Cerebellar cortex (tissue), 1 donor: Measurements from ENCODE around the gene TCF12.
"Not testable (repeated sequence)": the region's sequence is repeated elsewhere in the genome, so short reads cannot be mapped to it uniquely, and the experiment has no call there.

Source experiments
- DNase-seq: peaks from one replicate; pipeline ENCODE4 v3.0.0-alpha.2; 2015; ENCODE audit warnings: low spot score

The TCF12 gene

DNA sequence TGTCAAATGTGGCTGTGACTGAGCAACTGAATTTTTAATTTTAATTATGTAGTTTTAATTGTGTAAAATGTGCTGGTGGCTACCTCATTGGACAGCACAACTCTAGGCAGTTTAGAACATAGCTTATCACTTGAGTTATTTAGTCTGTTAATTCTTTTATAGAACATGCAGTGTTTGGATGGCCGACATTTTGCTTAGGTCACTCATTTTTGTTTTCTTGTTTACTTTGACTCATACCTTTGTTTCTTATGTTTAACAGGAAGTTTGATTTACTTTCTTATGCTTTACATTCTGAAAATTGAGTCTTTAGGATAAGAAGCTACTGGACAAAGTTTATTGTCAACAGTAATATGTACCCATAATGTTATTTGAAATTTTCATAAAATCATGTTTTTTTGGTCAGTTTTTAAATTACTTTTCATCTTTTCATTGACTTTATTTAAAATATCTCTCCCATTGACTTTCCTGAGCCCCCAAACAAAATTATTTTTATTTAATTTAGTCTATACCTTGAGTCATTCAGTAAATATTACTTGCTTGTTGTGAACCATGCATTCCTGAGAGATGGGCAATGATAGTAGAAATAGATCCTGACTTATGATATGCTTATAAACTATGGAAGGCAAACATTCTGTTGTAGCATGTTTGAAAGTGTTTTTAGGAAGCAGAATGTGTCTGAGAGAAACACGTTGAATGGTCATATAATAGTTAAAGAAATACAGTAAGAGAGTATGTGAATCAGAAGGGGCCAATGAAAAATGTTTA, 60.6 kb downstream of the TCF12 start:
- DNase-seq = no peak

DNA sequence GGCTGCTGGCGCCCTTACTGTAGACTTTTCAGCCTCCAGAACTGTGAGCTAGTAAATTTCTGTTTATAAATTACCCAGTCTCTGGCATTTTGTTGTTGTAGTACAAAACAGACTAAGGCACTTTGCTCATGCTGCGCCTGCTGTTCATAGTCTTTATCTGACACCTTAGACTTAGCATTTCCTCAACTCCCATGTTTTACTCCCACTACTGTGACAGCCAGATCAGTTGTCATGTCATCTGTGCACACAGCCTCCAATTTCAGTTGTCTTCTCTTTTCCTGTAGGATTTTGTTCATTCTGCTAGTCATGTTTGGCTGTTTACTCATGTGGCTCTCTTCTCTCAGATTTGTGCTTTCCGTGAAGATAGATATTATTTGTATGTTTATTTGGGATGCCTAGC, 62.0 kb downstream of the TCF12 start:
- DNase-seq = no peak

GRCh38 chr15:56981160-56981559, 62.7 kb downstream of the TCF12 start:
- DNase-seq = no peak

DNA sequence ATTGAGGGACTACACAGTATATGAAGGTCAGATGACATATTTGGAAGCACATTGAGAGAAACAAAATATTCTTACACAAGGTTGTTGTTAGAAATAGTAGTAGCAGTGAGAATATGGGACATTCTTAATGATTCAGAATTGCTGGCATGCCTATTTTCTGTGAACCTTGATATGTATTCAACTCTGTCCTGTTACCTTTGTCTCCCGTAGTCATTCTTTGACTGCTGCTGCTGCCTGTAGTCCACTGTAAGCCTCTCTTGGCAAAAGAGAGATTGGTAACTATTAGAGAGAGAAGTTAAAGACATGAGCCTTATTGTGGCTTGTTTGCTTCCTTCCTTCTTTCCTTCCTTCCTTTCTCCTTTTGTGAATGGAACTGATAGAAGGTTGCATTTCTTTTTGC, 64.5 kb downstream of the TCF12 start:
- no peak for DNase-seq

GRCh38 chr15:56984681-56985481, 66.4 kb downstream of the TCF12 start:
- no peak for DNase-seq

GRCh38 chr15:56985856-56986255, 67.4 kb downstream of the TCF12 start:
- DNase-seq = no peak

- no peak for DNase-seq
These were observed 68.8 kb downstream of the TCF12 start for GRCh38 chr15:56987286-56987685.

DNA sequence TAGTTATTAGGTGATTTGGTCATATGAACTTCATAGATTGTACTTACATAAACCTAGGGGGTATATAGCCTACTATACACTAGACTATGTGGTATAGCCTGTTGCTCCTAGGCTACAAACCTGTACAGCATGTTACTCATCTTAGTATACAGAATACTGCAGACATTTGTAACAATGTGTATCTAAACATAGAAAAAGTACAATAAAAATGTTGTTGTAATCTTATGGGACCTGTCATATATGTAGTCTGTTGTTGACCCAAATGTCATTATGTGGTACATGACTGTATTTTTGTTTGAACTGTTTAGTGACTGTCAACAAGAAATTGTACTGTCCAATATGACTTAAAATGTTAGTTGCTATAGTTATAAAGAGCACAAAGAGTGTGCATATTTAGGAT, 69.8 kb downstream of the TCF12 start:
- no peak for DNase-seq

GRCh38 chr15:56989411-56989924, 71.0 kb downstream of the TCF12 start:
- no peak for DNase-seq

- DNase-seq = no peak
These were observed 72.6 kb downstream of the TCF12 start for GRCh38 chr15:56991017-56991416.

DNA sequence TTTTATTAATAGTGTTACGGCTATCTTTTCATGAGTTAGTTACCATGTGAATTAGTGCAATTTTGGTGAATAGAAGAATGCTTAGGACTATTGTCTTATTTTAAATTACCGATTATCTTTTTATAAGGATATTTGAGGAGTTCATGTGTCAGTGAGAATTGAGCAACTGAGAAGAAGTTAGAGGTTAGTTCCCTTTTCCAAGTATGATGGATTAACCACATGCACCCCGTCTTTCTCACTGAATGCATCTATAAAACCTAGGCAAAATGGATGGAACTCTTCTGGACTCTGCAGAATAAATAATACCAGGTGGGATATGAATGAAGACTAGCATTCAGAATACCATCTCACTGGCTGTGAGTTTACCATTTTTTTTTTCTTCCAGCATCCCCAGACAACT, 74.3 kb downstream of the TCF12 start:
- no peak for DNase-seq

DNA sequence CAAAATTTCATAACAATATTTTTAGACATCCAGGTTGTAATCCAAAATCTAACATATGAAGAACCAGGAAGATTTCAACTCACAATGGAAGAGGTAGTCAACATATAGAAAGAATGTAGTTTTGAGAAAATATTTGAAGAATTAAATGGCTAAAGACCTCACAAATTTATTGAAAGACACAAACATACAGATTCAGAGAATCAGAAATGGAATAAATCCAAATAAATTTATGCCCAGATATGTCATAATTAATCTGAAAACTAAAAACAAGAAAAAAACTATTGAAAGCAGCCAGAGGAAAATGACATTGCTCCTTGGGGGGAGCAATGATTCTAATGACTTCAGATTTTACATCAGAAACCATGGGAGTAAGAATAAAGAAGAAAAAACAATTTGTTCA, 75.8 kb downstream of the TCF12 start:
- DNase-seq = no peak

DNA sequence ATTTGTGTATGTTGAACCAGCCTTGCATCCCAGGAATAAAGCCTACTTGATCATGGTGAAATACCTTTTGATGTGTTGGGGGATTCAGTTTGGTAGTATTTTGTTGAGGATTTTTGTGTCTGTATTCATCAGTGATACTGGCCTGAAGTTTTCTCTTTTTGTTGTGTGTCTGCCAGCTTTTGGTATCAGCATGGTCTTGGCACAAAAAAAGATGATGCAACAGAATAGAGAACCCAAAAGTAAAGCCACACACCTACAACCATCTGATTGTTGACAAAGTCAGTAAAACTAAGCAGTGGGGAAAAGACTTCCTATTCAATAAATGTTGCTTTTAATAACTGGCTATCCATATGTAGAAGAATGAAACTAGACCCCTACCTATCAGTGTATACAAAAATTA, 77.6 kb downstream of the TCF12 start:
- no peak for DNase-seq

DNA sequence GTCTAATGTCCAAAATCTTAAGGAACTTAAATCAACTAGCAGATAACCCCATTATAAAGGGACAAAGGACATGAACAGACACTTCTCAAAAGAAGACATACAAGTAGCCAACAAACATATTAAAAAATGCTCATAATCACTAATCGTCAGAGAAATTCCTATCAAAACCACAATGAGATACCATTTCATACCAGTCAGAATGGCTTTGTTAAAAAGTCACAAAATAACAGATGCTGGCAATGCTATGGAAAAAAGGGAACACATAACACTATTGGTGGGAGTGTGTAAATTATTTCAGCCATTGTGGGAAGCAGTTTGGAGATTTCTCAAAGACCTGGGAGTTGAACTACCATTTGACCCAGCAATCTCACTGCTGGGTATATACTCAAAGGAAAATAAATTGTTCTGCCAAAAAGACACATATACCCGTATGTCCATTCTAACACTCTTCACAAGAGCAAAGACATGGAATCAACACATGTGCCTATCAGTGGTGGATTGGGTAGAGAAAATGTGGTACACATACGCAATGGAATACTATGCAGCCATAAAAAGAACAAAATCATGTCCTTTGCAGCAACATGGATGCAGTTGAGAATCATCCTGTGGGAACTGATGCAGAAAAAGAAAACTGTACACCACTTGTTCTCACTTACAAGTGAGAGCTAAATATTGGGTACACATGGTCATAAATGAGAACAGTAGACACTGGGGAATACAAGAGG, 78.5 kb downstream of the TCF12 start:
- DNase-seq = no peak

- no peak for DNase-seq
These were observed 85.0 kb downstream of the TCF12 start for GRCh38 chr15:57003418-57003817.

DNA sequence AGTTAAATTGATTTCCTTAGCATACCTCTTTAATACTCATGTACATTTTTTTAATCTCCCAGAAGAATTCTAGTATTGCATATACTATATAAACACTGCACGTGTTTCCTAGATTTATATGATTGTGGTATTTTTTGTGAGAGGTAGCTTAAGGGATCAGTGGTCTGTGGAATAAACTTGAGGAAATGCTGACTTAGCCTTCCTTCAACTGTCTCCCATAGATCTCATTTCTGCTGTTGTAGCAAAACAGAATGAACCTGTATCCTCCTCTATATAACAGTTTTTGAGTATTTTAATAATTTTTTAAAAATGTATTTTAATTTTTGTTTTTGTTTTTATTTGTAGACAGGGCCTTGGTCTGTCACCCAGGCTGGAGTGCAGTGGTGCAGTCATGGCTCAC, 86.8 kb downstream of the TCF12 start:
- no peak for DNase-seq

- not testable (repeated sequence) for DNase-seq
These were observed 89.4 kb downstream of the TCF12 start for GRCh38 chr15:57007797-57008196.

DNA sequence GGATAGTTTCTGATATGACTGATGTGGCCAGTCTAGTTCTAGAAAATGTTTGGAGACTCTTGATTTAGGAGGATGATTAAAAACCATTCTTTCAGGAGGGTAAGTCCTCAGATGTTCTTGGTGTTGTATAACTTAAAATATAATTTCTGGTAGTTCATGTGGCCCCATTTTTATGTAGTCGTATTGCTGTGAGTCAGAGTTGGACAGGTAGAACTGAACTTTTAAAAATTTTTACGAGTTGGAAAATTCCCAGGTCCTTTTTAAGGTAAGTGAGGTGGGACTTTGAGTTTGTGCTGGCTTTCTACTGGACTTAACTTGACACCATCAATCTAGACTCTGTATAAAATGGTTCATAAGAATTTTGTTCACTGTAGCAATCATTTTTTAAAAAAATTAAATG, 92.3 kb downstream of the TCF12 start:
- no peak for DNase-seq

DNA sequence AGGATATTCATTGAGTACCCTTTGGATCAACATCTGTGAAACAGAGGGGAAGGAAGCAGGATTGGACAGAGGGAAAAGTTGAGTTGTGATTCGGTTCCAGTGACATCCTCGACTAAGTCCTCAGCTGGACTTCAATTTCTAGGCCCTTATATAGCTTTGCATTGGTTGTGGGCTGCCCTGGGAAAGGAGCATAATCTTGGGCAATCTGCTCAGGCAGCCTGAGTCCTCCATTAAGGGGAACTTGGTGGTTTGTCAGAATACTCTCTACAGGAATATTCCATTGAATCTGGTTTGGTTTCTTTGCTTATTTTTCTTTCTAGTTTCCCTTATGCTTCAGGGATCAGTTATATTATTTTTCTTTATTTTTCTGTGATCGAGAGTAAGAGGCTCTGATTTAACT, 94.1 kb downstream of the TCF12 start:
- no peak for DNase-seq

DNA sequence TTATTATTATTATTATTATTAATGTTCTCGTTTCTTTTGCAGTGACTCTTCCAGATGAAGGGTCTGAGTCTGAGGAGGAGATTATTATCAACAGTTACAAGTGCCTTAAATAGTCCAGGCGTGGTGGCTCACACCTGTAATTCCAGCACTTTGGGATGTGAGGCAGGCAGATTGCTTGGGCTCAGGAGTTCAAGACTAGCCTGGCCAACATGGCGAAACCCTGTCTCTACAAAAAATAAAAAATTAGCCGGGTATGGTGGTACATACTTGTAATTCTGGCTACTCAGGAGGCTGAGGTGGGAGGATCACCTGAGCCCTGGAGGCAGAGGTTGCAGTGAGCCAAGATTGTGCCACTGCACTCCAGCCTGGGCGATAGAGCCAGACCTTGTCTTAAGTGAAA, 96.5 kb downstream of the TCF12 start:
- DNase-seq = not testable (repeated sequence)

DNA sequence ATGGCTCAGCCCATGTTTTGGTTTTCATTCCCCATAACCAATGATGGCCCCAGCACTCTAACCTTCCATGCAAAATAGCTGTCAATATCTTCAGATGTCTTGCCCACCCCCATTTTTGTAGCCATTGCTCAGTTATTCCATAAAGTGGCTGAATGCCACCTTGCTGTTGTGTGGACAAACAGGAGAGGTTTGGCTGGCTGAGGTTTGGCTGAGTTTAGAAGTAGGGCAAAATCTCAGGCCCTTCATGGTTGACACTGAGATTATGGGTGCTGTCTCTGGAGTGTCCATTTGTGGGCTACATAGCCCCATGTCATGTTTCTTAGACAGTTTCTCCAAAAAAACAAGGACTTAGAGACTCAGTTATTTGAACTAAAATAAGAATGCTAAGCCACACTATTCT, 96.9 kb downstream of the TCF12 start:
- DNase-seq = no peak

DNA sequence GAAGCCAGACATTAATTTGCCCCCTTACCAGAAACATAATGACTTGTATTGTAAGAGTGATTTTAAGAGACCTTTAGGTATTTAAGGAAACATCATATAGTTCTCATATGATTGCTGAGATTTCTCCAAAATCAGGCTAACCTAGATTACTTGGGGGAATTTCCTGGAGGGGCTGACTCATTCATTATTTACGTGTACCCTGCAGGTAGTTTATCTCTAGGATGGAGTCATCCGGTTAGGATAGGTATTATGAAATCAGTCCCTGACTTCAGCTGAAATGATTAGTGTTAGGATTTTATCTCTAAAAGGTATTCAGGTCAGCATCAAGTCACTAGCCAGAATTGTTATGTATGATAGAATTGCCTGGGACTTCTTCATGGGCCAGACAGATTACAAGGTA, 97.5 kb downstream of the TCF12 start:
- no peak for DNase-seq

DNA sequence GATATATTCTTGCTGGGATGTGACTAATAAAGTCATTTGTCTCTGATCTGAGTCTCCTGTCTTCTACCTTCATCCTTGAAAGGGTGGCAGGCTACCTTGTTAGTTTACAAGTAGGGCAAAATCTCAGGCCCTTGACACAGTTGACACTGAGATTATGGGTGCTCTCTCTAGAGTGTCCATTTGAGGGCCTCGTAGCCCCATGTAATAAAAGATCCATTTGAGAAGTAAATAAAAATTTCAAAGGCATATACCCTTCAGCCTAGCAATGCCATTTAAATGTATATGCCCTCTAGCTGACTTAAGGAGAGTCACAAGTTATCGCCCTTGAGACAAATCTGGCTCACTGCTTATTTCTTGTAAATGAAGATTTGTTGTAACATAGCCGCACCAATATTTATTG, 98.6 kb downstream of the TCF12 start:
- DNase-seq = no peak
